ENCODE data around the gene TSPAN8.

The TSPAN8 gene

GRCh38 chr12:71195338-71195896 lies 37.6 kb upstream of the TSPAN8 start:
- H3K4me3 ChIP-seq (IDR thresholded peaks at IDR 0.05; ENCODE audit: insufficient read depth, low read depth, low read length), result no peak overlapping the region
- H3K36me3 ChIP-seq (ENCODE audit: insufficient read depth), result no peaks in the 10 kb centered on the region
- TF ChIP-seq, protein P1, sequence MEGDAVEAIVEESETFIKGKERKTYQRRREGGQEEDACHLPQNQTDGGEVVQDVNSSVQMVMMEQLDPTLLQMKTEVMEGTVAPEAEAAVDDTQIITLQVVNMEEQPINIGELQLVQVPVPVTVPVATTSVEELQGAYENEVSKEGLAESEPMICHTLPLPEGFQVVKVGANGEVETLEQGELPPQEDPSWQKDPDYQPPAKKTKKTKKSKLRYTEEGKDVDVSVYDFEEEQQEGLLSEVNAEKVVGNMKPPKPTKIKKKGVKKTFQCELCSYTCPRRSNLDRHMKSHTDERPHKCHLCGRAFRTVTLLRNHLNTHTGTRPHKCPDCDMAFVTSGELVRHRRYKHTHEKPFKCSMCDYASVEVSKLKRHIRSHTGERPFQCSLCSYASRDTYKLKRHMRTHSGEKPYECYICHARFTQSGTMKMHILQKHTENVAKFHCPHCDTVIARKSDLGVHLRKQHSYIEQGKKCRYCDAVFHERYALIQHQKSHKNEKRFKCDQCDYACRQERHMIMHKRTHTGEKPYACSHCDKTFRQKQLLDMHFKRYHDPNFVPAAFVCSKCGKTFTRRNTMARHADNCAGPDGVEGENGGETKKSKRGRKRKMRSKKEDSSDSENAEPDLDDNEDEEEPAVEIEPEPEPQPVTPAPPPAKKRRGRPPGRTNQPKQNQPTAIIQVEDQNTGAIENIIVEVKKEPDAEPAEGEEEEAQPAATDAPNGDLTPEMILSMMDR (conservative IDR thresholded peaks at IDR 0.05; ENCODE audit: low read depth, low read length), result no peak

GRCh38 chr12:71194657-71195056 lies 36.9 kb upstream of the TSPAN8 start:
- Histone ChIP-seq H3K9ac (no peak overlapping the region), H3K4me2 (no peak overlapping the region), H3K27me3 (ENCODE audit: insufficient read depth, low read depth) (no peaks in the 10 kb centered on the region), H2AFZ (ENCODE audit: low read depth) (no peak overlapping the region), H3K79me2 (ENCODE audit: insufficient read depth, low read depth) (no peaks in the 10 kb centered on the region), H3K36me3 (ENCODE audit: insufficient read depth) (no peaks in the 10 kb centered on the region), H4K20me1 (ENCODE audit: insufficient read depth) (no peaks in the 10 kb centered on the region), H3K4me1 (ENCODE audit: low read depth, poor library complexity, severe bottlenecking) (no peaks in the 10 kb centered on the region), H3K4me3 (IDR thresholded peaks at IDR 0.05; ENCODE audit: insufficient read depth, low read depth, low read length) (no peak overlapping the region), H3K27ac (no peak overlapping the region)
- TF ChIP-seq, protein P1 (conservative IDR thresholded peaks at IDR 0.05; ENCODE audit: low read depth, low read length), result no peak

More at GRCh38 chr12:71195338-71195896, 37.6 kb upstream of the TSPAN8 start:
- Histone ChIP-seq H3K9ac (no peak overlapping the region), H4K20me1 (ENCODE audit: insufficient read depth) (no peaks in the 10 kb centered on the region), H3K4me2 (no peak overlapping the region), H2AFZ (ENCODE audit: low read depth) (no peak overlapping the region), H3K4me1 (ENCODE audit: low read depth, poor library complexity, severe bottlenecking) (no peaks in the 10 kb centered on the region), H3K27ac (no peak overlapping the region), H3K27me3 (ENCODE audit: insufficient read depth, low read depth) (no peaks in the 10 kb centered on the region), H3K79me2 (ENCODE audit: insufficient read depth, low read depth) (no peaks in the 10 kb centered on the region)

- Histone ChIP-seq H3K27ac (no peak overlapping the region), H2AFZ (ENCODE audit: low read depth) (no peak overlapping the region), H3K4me2 (no peak overlapping the region), H3K79me2 (ENCODE audit: insufficient read depth, low read depth) (no peaks in the 10 kb centered on the region), H3K9ac (no peak overlapping the region), H3K36me3 (ENCODE audit: insufficient read depth) (no peaks in the 10 kb centered on the region), H4K20me1 (ENCODE audit: insufficient read depth) (no peaks in the 10 kb centered on the region), H3K4me3 (IDR thresholded peaks at IDR 0.05; ENCODE audit: insufficient read depth, low read depth, low read length) (no peak overlapping the region), H3K4me1 (ENCODE audit: low read depth, poor library complexity, severe bottlenecking) (no peaks in the 10 kb centered on the region), H3K27me3 (ENCODE audit: insufficient read depth, low read depth) (no peaks in the 10 kb centered on the region)
- TF ChIP-seq, protein P1 (conservative IDR thresholded peaks at IDR 0.05; ENCODE audit: low read depth, low read length), result no peak
Observed at GRCh38 chr12:71193041-71193440, 35.2 kb upstream of the TSPAN8 start.

- no peaks in the 10 kb centered on the region for H4K20me1 ChIP-seq (ENCODE audit: insufficient read depth)
- no peaks in the 10 kb centered on the region for H3K27me3 ChIP-seq (ENCODE audit: insufficient read depth, low read depth)
- no peak overlapping the region for H3K4me3 ChIP-seq (IDR thresholded peaks at IDR 0.05; ENCODE audit: insufficient read depth, low read depth, low read length)
- TF ChIP-seq, protein P1 (conservative IDR thresholded peaks at IDR 0.05; ENCODE audit: low read depth, low read length), result no peak
- no peak overlapping the region for H3K4me2 ChIP-seq
- no peak overlapping the region for H3K9ac ChIP-seq
- no peak overlapping the region for H2AFZ ChIP-seq (ENCODE audit: low read depth)
- H3K4me1 ChIP-seq (ENCODE audit: low read depth, poor library complexity, severe bottlenecking), result no peaks in the 10 kb centered on the region
- no peak overlapping the region for H3K27ac ChIP-seq
- H3K79me2 ChIP-seq (ENCODE audit: insufficient read depth, low read depth), result no peaks in the 10 kb centered on the region
- H3K36me3 ChIP-seq (ENCODE audit: insufficient read depth), result no peaks in the 10 kb centered on the region
Observed at GRCh38 chr12:71191509-71192196, 33.9 kb upstream of the TSPAN8 start.
